Measurements from ENCODE around the gene NBEA. TPM values are rescaled to one million over a fixed set of nuclear protein-coding genes. Genes with fewer than 3 reads are reported as not detected.

The NBEA gene
- total RNA-seq, 6 experiments from 2014 or later: 5.6 to 9.6 (median 6.9) TPM

- no peak for TF ChIP-seq CTCF (IDR thresholded peaks at IDR 0.05)
- no peaks in the 10 kb centered on the region for H3K4me1 Mint-ChIP-seq (ENCODE audit: low read depth)
- DNase-seq: no peak
- no peaks in the 10 kb centered on the region for H3K36me3 Mint-ChIP-seq (ENCODE audit: low read depth)
- no peak overlapping the region for H3K27ac Mint-ChIP-seq
- H3K9me3 Mint-ChIP-seq: no peaks in the 10 kb centered on the region
- H3K4me3 Mint-ChIP-seq: no peak overlapping the region
- no peaks in the 10 kb centered on the region for H3K27me3 Mint-ChIP-seq (ENCODE audit: insufficient read depth)
These were observed 588.5 kb downstream of the NBEA start for GRCh38 chr13:35530581-35530980.

GRCh38 chr13:35531526-35531925, 589.5 kb downstream of the NBEA start:
- Mint-ChIP-seq H3K36me3 (ENCODE audit: low read depth) (no peaks in the 10 kb centered on the region), H3K27ac (no peak overlapping the region), H3K4me1 (ENCODE audit: low read depth) (no peaks in the 10 kb centered on the region), H3K9me3 (no peaks in the 10 kb centered on the region), H3K27me3 (ENCODE audit: insufficient read depth) (no peaks in the 10 kb centered on the region), H3K4me3 (no peak overlapping the region)
- DNase-seq: no peak
- TF ChIP-seq CTCF (IDR thresholded peaks at IDR 0.05): no peak

GRCh38 chr13:35534343-35534742, 592.3 kb downstream of the NBEA start:
- H3K27me3 Mint-ChIP-seq (ENCODE audit: insufficient read depth): no peaks in the 10 kb centered on the region
- no peaks in the 10 kb centered on the region for H3K9me3 Mint-ChIP-seq
- H3K36me3 Mint-ChIP-seq (ENCODE audit: low read depth): no peaks in the 10 kb centered on the region

GRCh38 chr13:35548790-35549189, 606.7 kb downstream of the NBEA start:
- H3K27me3 Mint-ChIP-seq (ENCODE audit: insufficient read depth): peaks cover 2% of the 10 kb centered on the region; the same call in 1 of the 2 replicates
- H3K4me1 Mint-ChIP-seq (ENCODE audit: low read depth): peaks cover 53% of the 10 kb centered on the region
- no peaks in the 10 kb centered on the region for H3K36me3 Mint-ChIP-seq (ENCODE audit: low read depth)
- no peak for TF ChIP-seq CTCF (IDR thresholded peaks at IDR 0.05)
- H3K27ac Mint-ChIP-seq: no peak overlapping the region; the same call in 1 of the 2 replicates
- no peak for DNase-seq
- no peak overlapping the region for H3K4me3 Mint-ChIP-seq
- no peaks in the 10 kb centered on the region for H3K9me3 Mint-ChIP-seq

More at GRCh38 chr13:35534343-35534742, 592.3 kb downstream of the NBEA start:
- Mint-ChIP-seq H3K4me1 (ENCODE audit: low read depth) (no peaks in the 10 kb centered on the region), H3K27ac (no peak overlapping the region), H3K4me3 (no peak overlapping the region)
- no peak for TF ChIP-seq CTCF (IDR thresholded peaks at IDR 0.05)
- DNase-seq: no peak

GRCh38 chr13:35549481-35549880, 607.4 kb downstream of the NBEA start:
- H3K4me3 Mint-ChIP-seq: peak overlapping the region; percentile 10; the same call in 1 of the 2 replicates
- no peaks in the 10 kb centered on the region for H3K9me3 Mint-ChIP-seq
- no peaks in the 10 kb centered on the region for H3K36me3 Mint-ChIP-seq (ENCODE audit: low read depth)
- peaks cover 60% of the 10 kb centered on the region for H3K4me1 Mint-ChIP-seq (ENCODE audit: low read depth)
- DNase-seq: peak; percentile 67
- H3K27me3 Mint-ChIP-seq (ENCODE audit: insufficient read depth): peaks cover 2% of the 10 kb centered on the region; the same call in 1 of the 2 replicates
- peak overlapping the region; percentile 76 for H3K27ac Mint-ChIP-seq
- TF ChIP-seq CTCF (IDR thresholded peaks at IDR 0.05): no peak

All from HFFc6 (cell line).